IMR-90 (cell line): ENCODE measurements around the gene NEUROD6. TPM values are rescaled to one million over a fixed set of nuclear protein-coding genes. Genes with fewer than 3 reads are reported as not detected.

Experiments used
- ATAC-seq: fragments of 200-7000 bp; cut with Tn5 transposase; 2 replicates; pipeline ENCODE4 v1.9.1; 2020; ENCODE audit warnings: low read depth, mild to moderate bottlenecking, moderate library complexity
- BruUV-seq: library from RNA; stranded (reverse); fragments of 400-500 nt; replicated peaks from 2 replicates; lab custom pipeline; 2021; lab: Mats Ljungman, UMichigan
- CTCF ChIA-PET: fragments of 300-600 bp; formaldehyde crosslinking; extraction: SDS; loops from one replicate; lab custom pipeline; 2021; ENCODE audit warnings: antibody characterized with exemption; lab: Yijun Ruan, JAX
- POLR2A ChIA-PET: fragments of 300-600 bp; sonication (Branson Sonifier 250); formaldehyde crosslinking; loops from one replicate; lab custom pipeline; 2022; ENCODE audit warnings: antibody characterized with exemption; ENCODE audit not compliant: unreplicated experiment; lab: Charles Lee
- DNase-seq: peaks from one replicate; pipeline ENCODE4 v3.0.0; 2013
- H2AFZ ChIP-seq: replicated peaks from 2 replicates; pipeline ENCODE3; 2013; ENCODE audit warnings: low read length, mild to moderate bottlenecking; ENCODE audit not compliant: poor library complexity
- H2AK5ac ChIP-seq: 2 replicates; pipeline ENCODE4 v1.6.1; 2013; ENCODE audit warnings: low read depth, low read length, inconsistent platforms
- H2AK9ac ChIP-seq: replicated peaks from 2 replicates; pipeline ENCODE3; 2013; ENCODE audit warnings: mild to moderate bottlenecking, low read depth, low read length, moderate library complexity; ENCODE audit not compliant: poor library complexity
- H2BK120ac ChIP-seq: 2 replicates; pipeline ENCODE4 v1.6.1; 2013; ENCODE audit warnings: low read depth, low read length, inconsistent platforms
- H2BK15ac ChIP-seq: 3 replicates; pipeline ENCODE4 v1.6.1; 2013; ENCODE audit warnings: low read depth, low read length, inconsistent platforms
- H2BK20ac ChIP-seq: 2 replicates; pipeline ENCODE4 v1.6.1; 2013; ENCODE audit warnings: low read depth, mild to moderate bottlenecking, inconsistent platforms, low read length, moderate library complexity
- H2BK5ac ChIP-seq: 2 replicates; pipeline ENCODE4 v1.6.1; 2013; ENCODE audit warnings: mild to moderate bottlenecking, low read depth, low read length, inconsistent platforms; ENCODE audit not compliant: poor library complexity, severe bottlenecking
- H3K14ac ChIP-seq: replicated peaks from 2 replicates; pipeline ENCODE4 v1.6.1; 2013; ENCODE audit warnings: low read depth, low read length, inconsistent platforms
- H3K18ac ChIP-seq: 2 replicates; pipeline ENCODE4 v1.6.1; 2013; ENCODE audit warnings: low read depth, low read length, control low read depth
- H3K23ac ChIP-seq: 2 replicates; pipeline ENCODE4 v1.6.1; 2013; ENCODE audit warnings: low read depth, low read length, inconsistent platforms
- H3K27ac ChIP-seq: 2 replicates; pipeline ENCODE4 v1.5.1; 2013; ENCODE audit warnings: mild to moderate bottlenecking, control low read depth, low read length; ENCODE audit not compliant: insufficient read depth
- H3K27me3 ChIP-seq: 2 replicates; pipeline ENCODE4 v1.6.1; 2013; ENCODE audit warnings: low read length; ENCODE audit not compliant: control insufficient read depth, insufficient read depth
- H3K36me3 ChIP-seq: 2 replicates; pipeline ENCODE4 v1.6.1; 2013; ENCODE audit warnings: low read length, mixed read lengths; ENCODE audit not compliant: control insufficient read depth, insufficient read depth
- H3K4ac ChIP-seq: 2 replicates; pipeline ENCODE4 v1.6.1; 2013; ENCODE audit warnings: low read depth, low read length, inconsistent platforms
- H3K4me1 ChIP-seq: 2 replicates; pipeline ENCODE4 v1.6.1; 2013; ENCODE audit warnings: low read length, mixed read lengths; ENCODE audit not compliant: control insufficient read depth, insufficient read depth
- H3K4me2 ChIP-seq: 2 replicates; pipeline ENCODE4 v1.6.1; 2013; ENCODE audit warnings: low read depth, mild to moderate bottlenecking, control low read depth, low read length, moderate library complexity
- H3K4me3 ChIP-seq: 2 replicates; pipeline ENCODE4 v1.5.1; 2013; ENCODE audit warnings: low read depth, mild to moderate bottlenecking, control low read depth, low read length, moderate library complexity; ENCODE audit not compliant: insufficient read depth
- H3K56ac ChIP-seq: 2 replicates; pipeline ENCODE4 v1.6.1; 2013; ENCODE audit warnings: low read length, inconsistent platforms; ENCODE audit not compliant: insufficient read depth; ENCODE audit errors: extremely low read depth
- H3K79me1 ChIP-seq, 2 experiments: 2 replicates each; pipeline ENCODE4 v1.6.1; 2013; ENCODE audit warnings: low read length in 2 of 2, inconsistent platforms in 1 of 2, low read depth in 1 of 2
- H3K9ac ChIP-seq: 2 replicates; pipeline ENCODE4 v1.6.1; 2013; ENCODE audit warnings: low read depth, low read length, control low read depth
- H3K9me1 ChIP-seq: 2 replicates; pipeline ENCODE4 v1.6.1; 2013; ENCODE audit warnings: low read length, inconsistent platforms; ENCODE audit not compliant: insufficient read depth
- H3K9me3 ChIP-seq: 2 replicates; pipeline ENCODE4 v1.6.1; 2013; ENCODE audit warnings: low read length; ENCODE audit not compliant: control insufficient read depth, insufficient read depth
- H4K20me1 ChIP-seq: 2 replicates; pipeline ENCODE4 v1.6.1; 2013; ENCODE audit warnings: low read length, inconsistent platforms; ENCODE audit not compliant: insufficient read depth
- H4K5ac ChIP-seq: 2 replicates; pipeline ENCODE4 v1.6.1; 2013; ENCODE audit warnings: mild to moderate bottlenecking, low read depth, low read length, control low read depth
- H4K8ac ChIP-seq, 2 experiments: 2 replicates each; pipeline ENCODE4 v1.6.1; 2013; ENCODE audit warnings: low read depth in 2 of 2, low read length in 2 of 2, control low read depth in 1 of 2, inconsistent platforms in 1 of 2
- H4K91ac ChIP-seq: 2 replicates; pipeline ENCODE4 v1.6.1; 2013; ENCODE audit warnings: low read depth, low read length, inconsistent platforms; ENCODE audit not compliant: insufficient read depth
- CEBPB ChIP-seq: IDR thresholded peaks from 2 replicates; pipeline ENCODE4 v1.6.1; 2012; ENCODE audit warnings: low read depth, low read length, improper control_type of control experiment
- MXI1 ChIP-seq: IDR thresholded peaks from 2 replicates; pipeline ENCODE4 v1.6.1; 2012; ENCODE audit warnings: low read depth, mild to moderate bottlenecking, low read length, moderate library complexity, borderline replicate concordance
- NFE2L2 ChIP-seq: fragments of 150-350 bp; IDR thresholded peaks from 2 replicates; pipeline ENCODE4 v1.6.1; 2016; ENCODE audit warnings: low read depth, mild to moderate bottlenecking, low read length
- WGBS, 2 experiments: methylation state at CpG; one replicate each; pipeline versions ENCODE4 v1.1.5 to v1.1.7; 2013; ENCODE audit warnings: missing lambda C conversion rate in 2 of 2; ENCODE audit not compliant: insufficient read length in 1 of 2; ENCODE audit errors: extremely low coverage in 2 of 2; 5-methylcytosine and 5-hydroxymethylcytosine counted together
- dilution Hi-C: fragments of 300-500 bp; cut with HindIII; formaldehyde crosslinking; loops from one replicate; pipeline ENCODE4 v1.14.3; 2018; ENCODE audit warnings: low sequenced_read_pairs; ENCODE audit not compliant: unreplicated experiment
- in situ Hi-C: fragments of 300-500 bp; cut with MboI; formaldehyde crosslinking; loops from 3 replicates; pipeline ENCODE4 v1.14.3; 2019; ENCODE audit warnings: low sequenced_read_pairs, inconsistent platforms, mixed read lengths
- intact Hi-C: fragments of 100-400 bp; cut with micrococcal nuclease; formaldehyde crosslinking; loops from 2 replicates; pipeline ENCODE4 v1.10.0; 2022
- polyA plus RNA-seq, 3 experiments: library from polyadenylated mRNA; depleted of rRNA; stranded (reverse); fragments of >200 nt; gene quantifications; 2 replicates each; pipeline ENCODE4 v1.2.3, GENCODE V29; 2012; ENCODE audit warnings: low replicate concordance in 1 of 3
- total RNA-seq: library from RNA; depleted of rRNA; stranded (reverse); fragments of >200 nt; gene quantifications from 2 replicates; pipeline ENCODE4 v1.2.3, GENCODE V29; 2012
- TF ChIP-seq, protein P1 (sequence below): fragments of 150-350 bp; IDR thresholded peaks from 2 replicates; pipeline ENCODE4 v1.6.1; 2016; ENCODE audit warnings: low read depth, mild to moderate bottlenecking, low read length, moderate library complexity, borderline replicate concordance
- TF ChIP-seq, protein P2 (sequence below): fragments of 150-350 bp; IDR thresholded peaks from 2 replicates; pipeline ENCODE4 v1.6.1; 2017; ENCODE audit warnings: mild to moderate bottlenecking, antibody characterized with exemption, low read length, low read depth

Gene NEUROD6
- total and polyA plus RNA-seq, 2 of the 4 experiments (the other 2 are of a cell fraction), result not detected

DNA sequence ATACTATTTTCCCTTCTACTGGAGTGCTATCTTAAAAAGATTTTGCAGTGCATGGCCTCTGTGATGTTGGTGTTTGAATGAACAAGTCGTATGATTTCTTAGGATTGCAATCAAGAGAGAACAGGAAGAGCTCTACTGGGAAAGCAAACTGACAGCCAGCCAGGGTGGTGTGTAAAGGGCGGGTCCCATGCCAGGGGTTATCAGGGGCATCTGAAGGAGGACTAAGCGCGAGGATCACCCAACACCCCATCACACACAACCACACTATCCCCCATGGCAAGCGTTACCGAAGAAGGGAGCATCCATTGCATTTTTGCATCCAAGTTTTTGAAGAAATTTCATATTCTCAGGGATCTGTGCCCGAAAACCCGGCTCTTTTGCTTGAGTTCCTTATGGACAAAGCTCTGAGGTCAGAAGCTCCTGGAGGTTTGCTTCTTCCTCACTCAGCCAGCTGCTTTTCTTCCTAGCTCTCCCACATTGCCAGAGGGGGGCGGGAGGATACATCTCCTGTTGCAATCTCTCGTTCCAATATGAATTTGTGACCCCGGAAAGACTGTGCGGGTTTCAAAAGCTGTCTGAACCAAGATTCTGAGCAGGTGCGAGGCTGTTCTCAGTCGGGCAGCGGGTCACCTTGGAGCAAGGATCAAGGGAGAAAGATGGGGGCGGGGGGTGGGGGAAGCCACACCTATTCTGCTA, 5.2 kb downstream of the NEUROD6 start:
- no peak overlapping the region for H3K23ac ChIP-seq
- H3K9me3 ChIP-seq, result no peaks in the 10 kb centered on the region
- H3K27ac ChIP-seq, result no peak overlapping the region
- no peak overlapping the region for H4K91ac ChIP-seq
- in situ Hi-C loops, result no loop called here
- H3K9me1 ChIP-seq, result no peaks in the 10 kb centered on the region
- H2AK9ac ChIP-seq, result no peak overlapping the region
- H3K27me3 ChIP-seq, result peaks cover 2% of the 10 kb centered on the region; the same call in 1 of the 2 replicates
- no peak overlapping the region for H4K8ac ChIP-seq
- BruUV-seq, result no TSS peak
- DNase-seq (no peak), ATAC-seq (no peak)
- WGBS, 2 experiments, result no CpG with 5 or more reads among the region's 16 CpGs
- no peak overlapping the region for H2BK5ac ChIP-seq
- intact Hi-C loops, result no loop called here
- H3K4me2 ChIP-seq, result no peak overlapping the region
- no peak overlapping the region for H3K4me3 ChIP-seq
- dilution Hi-C loops, result no loop called here
- no peak overlapping the region for H3K4ac ChIP-seq
- no peak overlapping the region for H2BK120ac ChIP-seq
- ChIA-PET CTCF (no interaction called here), POLR2A (no interaction called here)
- TF ChIP-seq NFE2L2 (no peak), CEBPB (no peak), MXI1 (no peak)
- TF ChIP-seq, protein P1, sequence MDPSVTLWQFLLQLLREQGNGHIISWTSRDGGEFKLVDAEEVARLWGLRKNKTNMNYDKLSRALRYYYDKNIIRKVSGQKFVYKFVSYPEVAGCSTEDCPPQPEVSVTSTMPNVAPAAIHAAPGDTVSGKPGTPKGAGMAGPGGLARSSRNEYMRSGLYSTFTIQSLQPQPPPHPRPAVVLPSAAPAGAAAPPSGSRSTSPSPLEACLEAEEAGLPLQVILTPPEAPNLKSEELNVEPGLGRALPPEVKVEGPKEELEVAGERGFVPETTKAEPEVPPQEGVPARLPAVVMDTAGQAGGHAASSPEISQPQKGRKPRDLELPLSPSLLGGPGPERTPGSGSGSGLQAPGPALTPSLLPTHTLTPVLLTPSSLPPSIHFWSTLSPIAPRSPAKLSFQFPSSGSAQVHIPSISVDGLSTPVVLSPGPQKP, result no peak
- TF ChIP-seq, protein P2, sequence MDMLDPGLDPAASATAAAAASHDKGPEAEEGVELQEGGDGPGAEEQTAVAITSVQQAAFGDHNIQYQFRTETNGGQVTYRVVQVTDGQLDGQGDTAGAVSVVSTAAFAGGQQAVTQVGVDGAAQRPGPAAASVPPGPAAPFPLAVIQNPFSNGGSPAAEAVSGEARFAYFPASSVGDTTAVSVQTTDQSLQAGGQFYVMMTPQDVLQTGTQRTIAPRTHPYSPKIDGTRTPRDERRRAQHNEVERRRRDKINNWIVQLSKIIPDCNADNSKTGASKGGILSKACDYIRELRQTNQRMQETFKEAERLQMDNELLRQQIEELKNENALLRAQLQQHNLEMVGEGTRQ, result no peak
- no peak overlapping the region for H3K56ac ChIP-seq
- no peak overlapping the region for H3K9ac ChIP-seq
- no peak overlapping the region for H2AK5ac ChIP-seq
- H2AFZ ChIP-seq, result no peak overlapping the region
- no peaks in the 10 kb centered on the region for H3K79me1 ChIP-seq
- no peak overlapping the region for H2BK15ac ChIP-seq
- H4K5ac ChIP-seq, result no peak overlapping the region
- H2BK20ac ChIP-seq, result no peak overlapping the region
- no peaks in the 10 kb centered on the region for H3K36me3 ChIP-seq
- no peaks in the 10 kb centered on the region for H3K4me1 ChIP-seq
- H3K14ac ChIP-seq, result no peak overlapping the region
- H4K20me1 ChIP-seq, result no peaks in the 10 kb centered on the region
- no peak overlapping the region for H3K18ac ChIP-seq
